GM12872 (cell line): ENCODE data around the gene GPAT2.
"Not testable (repeated sequence)": the region's sequence is repeated elsewhere in the genome, so short reads cannot be mapped to it uniquely, and the experiment has no call there.

Experiments
- TF ChIP-seq, protein P1 (sequence below): IDR thresholded peaks from 3 replicates; pipeline ENCODE4 v1.5.1; 2011; ENCODE audit warnings: low read depth, mild to moderate bottlenecking, low read length, moderate library complexity; ENCODE audit not compliant: insufficient read depth

GPAT2 gene

DNA sequence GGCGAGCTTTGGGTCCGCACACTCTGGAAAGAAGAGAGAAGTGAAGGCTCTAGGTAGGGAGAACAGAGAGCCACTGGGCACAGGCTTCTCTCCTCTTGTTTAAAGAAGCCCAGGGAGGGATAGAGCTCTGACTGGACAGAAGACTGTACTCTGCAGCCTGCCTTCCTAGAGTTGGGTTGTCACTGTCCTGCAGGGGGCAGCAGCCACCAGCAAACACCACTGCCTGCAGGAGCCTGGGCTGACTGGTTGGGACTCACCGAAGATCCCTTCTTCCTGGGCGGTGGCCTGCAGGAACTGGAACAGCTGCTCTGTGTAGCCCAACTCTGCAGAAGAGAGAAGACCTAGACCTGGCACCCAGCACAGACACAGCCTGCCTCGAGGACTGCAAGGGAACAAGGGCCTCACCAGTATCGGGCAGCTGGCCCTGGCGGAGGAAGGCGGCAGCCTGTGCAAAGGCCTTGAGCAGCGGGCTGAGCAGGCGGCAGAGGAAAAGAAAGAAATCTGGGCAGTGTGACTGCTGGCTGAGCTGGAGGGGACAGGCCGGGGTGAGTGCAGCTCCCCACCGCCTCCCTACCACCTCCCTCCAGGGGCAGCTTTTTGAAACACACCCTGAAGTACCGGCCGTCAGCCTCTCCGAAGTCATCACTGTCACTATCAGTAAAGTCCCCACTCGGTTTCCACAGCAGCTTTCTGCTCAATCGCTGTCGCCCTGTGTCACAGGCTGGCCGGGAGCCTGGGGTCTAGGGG lies 11.8 kb downstream of the GPAT2 start:
- TF ChIP-seq, protein P1, sequence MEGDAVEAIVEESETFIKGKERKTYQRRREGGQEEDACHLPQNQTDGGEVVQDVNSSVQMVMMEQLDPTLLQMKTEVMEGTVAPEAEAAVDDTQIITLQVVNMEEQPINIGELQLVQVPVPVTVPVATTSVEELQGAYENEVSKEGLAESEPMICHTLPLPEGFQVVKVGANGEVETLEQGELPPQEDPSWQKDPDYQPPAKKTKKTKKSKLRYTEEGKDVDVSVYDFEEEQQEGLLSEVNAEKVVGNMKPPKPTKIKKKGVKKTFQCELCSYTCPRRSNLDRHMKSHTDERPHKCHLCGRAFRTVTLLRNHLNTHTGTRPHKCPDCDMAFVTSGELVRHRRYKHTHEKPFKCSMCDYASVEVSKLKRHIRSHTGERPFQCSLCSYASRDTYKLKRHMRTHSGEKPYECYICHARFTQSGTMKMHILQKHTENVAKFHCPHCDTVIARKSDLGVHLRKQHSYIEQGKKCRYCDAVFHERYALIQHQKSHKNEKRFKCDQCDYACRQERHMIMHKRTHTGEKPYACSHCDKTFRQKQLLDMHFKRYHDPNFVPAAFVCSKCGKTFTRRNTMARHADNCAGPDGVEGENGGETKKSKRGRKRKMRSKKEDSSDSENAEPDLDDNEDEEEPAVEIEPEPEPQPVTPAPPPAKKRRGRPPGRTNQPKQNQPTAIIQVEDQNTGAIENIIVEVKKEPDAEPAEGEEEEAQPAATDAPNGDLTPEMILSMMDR, result peak; percentile 86

DNA sequence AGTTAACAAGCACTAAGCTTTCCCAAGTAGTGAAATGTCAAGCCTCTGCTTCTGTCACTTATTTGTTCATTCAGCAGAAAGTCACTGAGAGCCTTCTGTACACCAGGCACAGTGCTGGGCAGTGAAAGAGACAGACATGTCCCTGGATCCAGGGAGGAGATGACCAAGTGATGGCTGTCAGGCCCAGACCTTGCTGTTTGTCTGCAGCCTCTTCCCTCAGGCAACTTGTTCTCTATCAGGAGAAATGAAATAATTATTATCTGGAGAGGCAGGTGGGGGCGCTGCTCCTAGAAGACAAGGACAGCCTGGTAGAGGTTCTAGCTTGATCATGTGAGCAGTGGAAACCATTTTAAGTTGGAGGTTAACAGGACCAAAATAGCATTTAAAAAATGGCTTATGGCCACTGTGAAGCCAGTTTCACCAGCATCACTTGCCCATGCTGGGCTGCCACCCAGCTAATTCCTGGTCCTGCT lies 21.9 kb downstream of the GPAT2 start:
- TF ChIP-seq, protein P1, result 0 out of 3 replicates have a peak, but pooled peaks have one; percentile 9

DNA sequence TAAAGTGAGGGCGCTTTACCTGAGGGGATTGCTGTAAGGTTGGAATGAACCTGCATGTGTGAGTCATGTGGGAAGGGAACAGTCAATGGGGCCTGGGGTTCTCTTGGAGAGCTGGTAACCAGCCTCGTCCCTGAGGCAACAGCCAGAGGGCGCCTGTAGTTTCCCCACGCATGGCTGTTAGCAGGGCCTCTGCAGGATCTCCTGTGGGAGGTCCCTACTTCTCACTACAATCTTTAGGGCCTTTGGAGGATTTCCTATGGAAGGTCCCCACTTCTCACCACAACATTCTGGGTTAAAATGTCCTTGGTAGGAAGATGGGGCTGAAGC lies 23.6 kb downstream of the GPAT2 start:
- TF ChIP-seq, protein P1, result peak; percentile 38

DNA sequence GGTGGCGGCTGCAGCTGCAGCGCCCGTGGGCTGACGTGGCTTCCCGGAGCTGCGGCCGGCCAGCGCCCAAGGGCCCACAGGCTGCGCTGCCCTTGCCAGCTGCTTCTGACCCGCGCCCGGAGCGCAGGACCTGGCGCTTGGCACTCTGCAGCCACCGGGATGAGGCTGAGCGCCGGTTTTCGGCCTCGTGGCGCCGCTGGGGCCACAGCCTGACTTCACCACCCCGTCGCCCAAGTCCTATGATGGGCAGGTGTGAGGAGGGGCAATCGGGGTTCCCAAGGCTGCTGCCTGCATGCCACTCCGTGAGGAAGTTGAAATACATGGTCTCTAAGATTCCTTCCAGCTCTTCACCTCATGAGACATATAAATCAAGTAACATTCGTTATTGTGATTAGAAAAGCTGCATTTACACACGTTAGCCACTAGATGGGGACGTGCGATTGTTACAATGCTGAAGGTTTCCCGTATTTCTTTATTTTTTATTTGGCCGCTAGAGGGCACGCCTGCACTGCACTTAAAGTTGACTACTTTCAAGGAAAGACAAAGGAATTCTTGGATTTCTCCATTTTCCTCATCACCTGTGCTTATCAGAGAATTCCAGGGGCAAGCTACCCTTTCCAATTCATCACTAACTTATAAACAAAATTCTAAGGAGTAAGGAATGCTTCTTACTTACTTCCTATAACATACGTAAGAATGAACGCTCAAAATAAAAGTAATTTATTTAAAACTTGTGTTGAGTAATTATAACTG lies 42.0 kb downstream of the GPAT2 start:
- TF ChIP-seq, protein P1, result peak; percentile 63; the same call in 2 of the 3 replicates

DNA sequence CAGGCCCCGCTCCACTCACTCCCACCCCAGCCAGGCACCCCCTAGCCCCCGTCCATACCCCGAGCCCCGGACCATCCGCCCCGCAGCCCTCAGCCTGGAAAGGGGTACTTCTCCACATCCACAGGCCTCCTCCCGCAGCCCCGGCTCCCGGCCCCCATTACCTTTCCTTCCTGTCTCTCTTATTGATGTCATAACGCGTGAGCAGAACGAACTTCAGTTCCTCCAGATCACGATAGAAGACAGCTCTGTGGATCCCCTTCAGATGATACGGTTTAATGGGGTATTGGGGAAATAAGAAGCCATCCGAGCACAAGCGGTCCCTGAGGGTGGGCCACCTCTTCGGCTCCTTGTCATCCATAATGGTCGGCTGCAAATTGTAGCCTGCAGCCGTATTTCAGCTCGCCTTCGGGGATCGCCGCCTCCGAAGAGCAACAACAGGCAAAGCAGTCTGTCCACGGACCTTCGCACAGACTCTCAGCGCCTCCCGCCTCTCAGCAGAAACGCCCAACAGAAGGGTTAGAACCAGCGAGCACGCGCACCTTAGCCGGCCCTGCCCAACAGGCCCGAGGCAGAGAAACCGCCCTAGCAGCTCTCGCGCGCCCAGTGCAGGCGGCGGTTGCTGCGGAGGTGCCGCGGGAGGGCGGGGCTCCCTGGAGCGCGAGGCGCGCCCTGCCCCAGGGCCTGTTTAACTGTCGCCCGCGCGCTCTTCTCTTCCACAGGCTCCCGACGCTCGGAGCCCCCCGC lies 43.2 kb downstream of the GPAT2 start, which contains the start of gene ANKRD36C:
Gene ANKRD36C, minus strand, starts transcription at position 474 of the 744 bp plus-strand sequence. Its CDS starts 116 bp downstream, at position 358.
- TF ChIP-seq, protein P1, result not testable (repeated sequence)
